OCI-LY3 (cell line): ENCODE data around the gene ARL5A.

Experiments used
- H2AFZ ChIP-seq: fragments of 200-600, 300-600 bp; shearing (Covaris generic); 2 replicates; pipeline ENCODE4 v1.6.0; 2014; ENCODE audit warnings: antibody characterized with exemption, low read depth, low read length
- H3K27ac ChIP-seq: fragments of 200-600, 300-600 bp; sonication (generic); 2 replicates; pipeline ENCODE4 v1.5.1; 2014; ENCODE audit warnings: mild to moderate bottlenecking, low read length, moderate library complexity, mixed read lengths
- H3K27me3 ChIP-seq: fragments of 200-600, 300-600 bp; sonication (generic); 2 replicates; pipeline ENCODE4 v1.6.1; 2014; ENCODE audit warnings: low read depth, low read length, mixed read lengths
- H3K36me3 ChIP-seq: fragments of 200-600, 300-600 bp; sonication (generic); replicated peaks from 2 replicates; pipeline ENCODE3; 2014; ENCODE audit warnings: low read depth, low read length, mixed read lengths
- H3K4me1 ChIP-seq: fragments of 300-600, 200-600 bp; sonication (generic); 2 replicates; pipeline ENCODE4 v1.6.1; 2014; ENCODE audit warnings: low read length, mixed read lengths
- H3K4me2 ChIP-seq: fragments of 200-600, 300-600 bp; sonication (generic); 2 replicates; pipeline ENCODE4 v1.6.1; 2014; ENCODE audit warnings: low read length, mixed read lengths
- H3K4me3 ChIP-seq: fragments of 300-600, 200-600 bp; sonication (generic); 2 replicates; pipeline ENCODE4 v1.5.1; 2014; ENCODE audit warnings: antibody characterized with exemption, mild to moderate bottlenecking, low read length, moderate library complexity
- H3K79me2 ChIP-seq: fragments of 300-600, 200-600 bp; shearing (Covaris generic); 2 replicates; pipeline ENCODE4 v1.6.1; 2014; ENCODE audit warnings: mild to moderate bottlenecking, low read length, mixed read lengths
- H3K9ac ChIP-seq: fragments of 300-600, 200-600 bp; shearing (Covaris generic); 2 replicates; pipeline ENCODE4 v1.6.0; 2014; ENCODE audit warnings: mild to moderate bottlenecking, low read length, moderate library complexity
- H3K9me3 ChIP-seq: fragments of 200-600, 300-600 bp; shearing (Covaris generic); 2 replicates; pipeline ENCODE4 v1.6.1; 2014; ENCODE audit warnings: low read length, mixed read lengths; ENCODE audit not compliant: insufficient read depth
- H4K20me1 ChIP-seq: fragments of 200-600, 300-600 bp; sonication (generic); 2 replicates; pipeline ENCODE4 v1.6.1; 2016; ENCODE audit warnings: low read length, mixed read lengths; ENCODE audit not compliant: insufficient read depth
- CTCF ChIP-seq: fragments of 200-600, 300-600 bp; sonication (generic); IDR thresholded peaks from 2 replicates; pipeline ENCODE4 v1.5.1; 2014; ENCODE audit warnings: antibody characterized with exemption, low read length, low read depth
- EZH2phosphoT487 ChIP-seq: fragments of 200-600 bp; shearing (Covaris generic); IDR thresholded peaks from 2 replicates; pipeline ENCODE4 v1.6.1; 2018; ENCODE audit warnings: antibody characterized with exemption, mixed run types, low read depth

ARL5A gene

GRCh38 chr2:151756820-151757219, 71.4 kb downstream of the ARL5A start:
- no peaks in the 10 kb centered on the region for H3K9me3 ChIP-seq
- H3K9ac ChIP-seq: no peak overlapping the region
- no peaks in the 10 kb centered on the region for H3K4me1 ChIP-seq

GRCh38 chr2:151754253-151754897, 73.8 kb downstream of the ARL5A start:
- H3K4me1 ChIP-seq: no peaks in the 10 kb centered on the region
- no peaks in the 10 kb centered on the region for H3K79me2 ChIP-seq
- H3K4me2 ChIP-seq: no peak overlapping the region
- H3K36me3 ChIP-seq: no peaks in the 10 kb centered on the region
- H2AFZ ChIP-seq: no peak overlapping the region
- H3K9ac ChIP-seq: no peak overlapping the region
- H3K9me3 ChIP-seq: no peaks in the 10 kb centered on the region
- no peak overlapping the region for H3K4me3 ChIP-seq
- TF ChIP-seq EZH2phosphoT487 (no peak), CTCF (no peak)
- H3K27ac ChIP-seq: no peak overlapping the region
- no peaks in the 10 kb centered on the region for H3K27me3 ChIP-seq
- H4K20me1 ChIP-seq: no peaks in the 10 kb centered on the region

More at GRCh38 chr2:151756820-151757219, 71.4 kb downstream of the ARL5A start:
- no peak overlapping the region for H3K27ac ChIP-seq
- H3K4me3 ChIP-seq: no peak overlapping the region
- H3K27me3 ChIP-seq: no peaks in the 10 kb centered on the region
- no peak overlapping the region for H3K4me2 ChIP-seq
- H3K36me3 ChIP-seq: no peaks in the 10 kb centered on the region
- H3K79me2 ChIP-seq: no peaks in the 10 kb centered on the region
- H4K20me1 ChIP-seq: no peaks in the 10 kb centered on the region
- H2AFZ ChIP-seq: no peak overlapping the region
- TF ChIP-seq CTCF (no peak), EZH2phosphoT487 (no peak)

GRCh38 chr2:151753540-151753939, 74.7 kb downstream of the ARL5A start:
- TF ChIP-seq EZH2phosphoT487 (no peak), CTCF (no peak)
- Histone ChIP-seq H3K36me3 (no peaks in the 10 kb centered on the region), H3K79me2 (no peaks in the 10 kb centered on the region), H2AFZ (no peak overlapping the region), H4K20me1 (no peaks in the 10 kb centered on the region), H3K4me2 (no peak overlapping the region), H3K4me1 (no peaks in the 10 kb centered on the region), H3K9me3 (no peaks in the 10 kb centered on the region), H3K27me3 (no peaks in the 10 kb centered on the region), H3K27ac (no peak overlapping the region), H3K4me3 (no peak overlapping the region), H3K9ac (no peak overlapping the region)
